RWPE2 (cell line): ENCODE results near the gene THBS1.

Experiments
- ATAC-seq: fragments of 200-7000 bp; cut with Tn5 transposase; 3 replicates; pipeline ENCODE4 v1.9.1; 2021; ENCODE audit warnings: low read depth
- DNase-seq: peaks from one replicate; pipeline ENCODE4 v3.0.0-alpha.2; 2020; ENCODE audit warnings: low spot score
- H3K27ac ChIP-seq: fragments of 450-650 bp; 2 replicates; pipeline ENCODE4 v1.5.1; 2017; ENCODE audit warnings: mild to moderate bottlenecking; ENCODE audit not compliant: poor library complexity, severe bottlenecking
- H3K27me3 ChIP-seq: fragments of 250-450 bp; sonication (Bioruptor Pico); 2 replicates; pipeline ENCODE4 v1.5.1; 2021; ENCODE audit warnings: mild to moderate bottlenecking, moderate library complexity; ENCODE audit not compliant: insufficient read depth, poor library complexity, severe bottlenecking
- H3K36me3 ChIP-seq: fragments of 250-450 bp; sonication (Bioruptor Pico); 2 replicates; pipeline ENCODE4 v1.5.1; 2020; ENCODE audit warnings: low read depth, mild to moderate bottlenecking, moderate library complexity
- H3K4me1 ChIP-seq: fragments of 250-450 bp; sonication (Bioruptor Pico); 2 replicates; pipeline ENCODE4 v1.5.1; 2021; ENCODE audit warnings: mild to moderate bottlenecking, moderate library complexity; ENCODE audit not compliant: insufficient read depth, poor library complexity, severe bottlenecking
- H3K4me3 ChIP-seq: fragments of 250-450 bp; sonication (Bioruptor Pico); 2 replicates; pipeline ENCODE4 v1.5.1; 2021; ENCODE audit warnings: mild to moderate bottlenecking, moderate library complexity; ENCODE audit not compliant: severe bottlenecking
- H3K9me3 ChIP-seq: fragments of 250-450 bp; sonication (Bioruptor Pico); 2 replicates; pipeline ENCODE4 v1.5.1; 2021; ENCODE audit warnings: mild to moderate bottlenecking, moderate library complexity; ENCODE audit not compliant: severe bottlenecking
- TF ChIP-seq, protein P1 (sequence below): fragments of 450-650 bp; IDR thresholded peaks from one replicate; pipeline ENCODE4 v1.5.1; 2017; ENCODE audit warnings: mild to moderate bottlenecking, moderate library complexity; ENCODE audit not compliant: poor library complexity, severe bottlenecking

Gene THBS1

DNA sequence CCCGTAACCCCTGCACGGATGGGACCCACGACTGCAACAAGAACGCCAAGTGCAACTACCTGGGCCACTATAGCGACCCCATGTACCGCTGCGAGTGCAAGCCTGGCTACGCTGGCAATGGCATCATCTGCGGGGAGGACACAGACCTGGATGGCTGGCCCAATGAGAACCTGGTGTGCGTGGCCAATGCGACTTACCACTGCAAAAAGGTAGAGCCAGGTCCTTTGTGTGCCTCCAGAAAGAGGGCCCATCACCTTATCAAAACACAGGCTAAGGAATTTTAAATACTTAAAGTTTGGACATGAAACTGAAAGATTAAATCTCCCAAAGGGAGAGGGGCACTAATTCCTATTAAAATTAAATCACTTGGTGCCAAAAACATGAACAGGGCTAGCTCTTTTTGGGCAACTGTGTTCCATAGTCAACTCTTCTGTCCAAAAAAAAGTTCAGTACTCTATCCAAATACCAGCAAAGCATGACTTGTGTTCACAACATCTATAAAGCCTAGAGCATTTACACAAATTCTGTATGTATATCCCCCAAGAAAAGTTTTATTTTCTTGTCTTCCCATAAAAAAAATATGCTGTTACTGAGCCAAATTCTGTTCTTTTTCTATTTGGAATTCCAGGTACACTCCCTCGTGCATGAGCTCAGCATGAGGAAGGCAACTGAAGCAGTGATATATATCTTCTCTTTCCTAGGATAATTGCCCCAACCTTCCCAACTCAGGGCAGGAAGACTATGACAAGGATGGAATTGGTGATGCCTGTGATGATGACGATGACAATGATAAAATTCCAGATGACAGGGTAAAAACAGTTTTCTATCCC, 9.2 kb downstream of the THBS1 start:
- DNase-seq (no peak), ATAC-seq (0 out of 3 replicates have a peak, but pooled peaks have one; percentile 0)
- H3K4me1 ChIP-seq: peaks cover under 1% of the 10 kb centered on the region
- TF ChIP-seq, protein P1, sequence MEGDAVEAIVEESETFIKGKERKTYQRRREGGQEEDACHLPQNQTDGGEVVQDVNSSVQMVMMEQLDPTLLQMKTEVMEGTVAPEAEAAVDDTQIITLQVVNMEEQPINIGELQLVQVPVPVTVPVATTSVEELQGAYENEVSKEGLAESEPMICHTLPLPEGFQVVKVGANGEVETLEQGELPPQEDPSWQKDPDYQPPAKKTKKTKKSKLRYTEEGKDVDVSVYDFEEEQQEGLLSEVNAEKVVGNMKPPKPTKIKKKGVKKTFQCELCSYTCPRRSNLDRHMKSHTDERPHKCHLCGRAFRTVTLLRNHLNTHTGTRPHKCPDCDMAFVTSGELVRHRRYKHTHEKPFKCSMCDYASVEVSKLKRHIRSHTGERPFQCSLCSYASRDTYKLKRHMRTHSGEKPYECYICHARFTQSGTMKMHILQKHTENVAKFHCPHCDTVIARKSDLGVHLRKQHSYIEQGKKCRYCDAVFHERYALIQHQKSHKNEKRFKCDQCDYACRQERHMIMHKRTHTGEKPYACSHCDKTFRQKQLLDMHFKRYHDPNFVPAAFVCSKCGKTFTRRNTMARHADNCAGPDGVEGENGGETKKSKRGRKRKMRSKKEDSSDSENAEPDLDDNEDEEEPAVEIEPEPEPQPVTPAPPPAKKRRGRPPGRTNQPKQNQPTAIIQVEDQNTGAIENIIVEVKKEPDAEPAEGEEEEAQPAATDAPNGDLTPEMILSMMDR: no peak
- no peak overlapping the region for H3K4me3 ChIP-seq
- peak overlapping the region; percentile 95 for H3K27ac ChIP-seq
- peaks cover 100% of the 10 kb centered on the region for H3K36me3 ChIP-seq
- no peaks in the 10 kb centered on the region for H3K27me3 ChIP-seq
- no peaks in the 10 kb centered on the region for H3K9me3 ChIP-seq

- ATAC-seq: peak; percentile 0
- no peaks in the 10 kb centered on the region for H3K27me3 ChIP-seq
- H3K4me1 ChIP-seq: no peaks in the 10 kb centered on the region
- DNase-seq: no peak
- TF ChIP-seq, protein P1: no peak
- H3K9me3 ChIP-seq: no peaks in the 10 kb centered on the region
- H3K36me3 ChIP-seq: peaks cover 100% of the 10 kb centered on the region
- H3K4me3 ChIP-seq: no peak overlapping the region
- H3K27ac ChIP-seq: peak overlapping the region; percentile 95
Observed at GRCh38 chr15:39591141-39591895, 10.4 kb downstream of the THBS1 start.

- H3K4me1 ChIP-seq: no peaks in the 10 kb centered on the region
- TF ChIP-seq, protein P1: no peak
- H3K27ac ChIP-seq: peak overlapping the region; percentile 95
- H3K27me3 ChIP-seq: no peaks in the 10 kb centered on the region
- peaks cover 100% of the 10 kb centered on the region for H3K36me3 ChIP-seq
- no peak overlapping the region for H3K4me3 ChIP-seq
- ATAC-seq (no peak), DNase-seq (no peak)
- no peaks in the 10 kb centered on the region for H3K9me3 ChIP-seq
Observed at GRCh38 chr15:39591896-39592315, 11.0 kb downstream of the THBS1 start.

DNA sequence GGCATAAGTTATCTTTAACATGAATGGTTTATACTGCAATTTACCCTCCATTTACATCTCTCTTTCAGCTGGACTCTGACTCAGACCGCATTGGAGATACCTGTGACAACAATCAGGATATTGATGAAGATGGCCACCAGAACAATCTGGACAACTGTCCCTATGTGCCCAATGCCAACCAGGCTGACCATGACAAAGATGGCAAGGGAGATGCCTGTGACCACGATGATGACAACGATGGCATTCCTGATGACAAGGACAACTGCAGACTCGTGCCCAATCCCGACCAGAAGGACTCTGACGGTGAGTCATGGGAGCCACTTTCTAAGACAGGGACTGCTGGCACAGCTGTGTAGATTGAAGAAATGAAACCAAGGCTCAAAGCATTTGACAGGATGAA, 11.6 kb downstream of the THBS1 start:
- no peaks in the 10 kb centered on the region for H3K4me1 ChIP-seq
- peak overlapping the region; percentile 95 for H3K27ac ChIP-seq
- H3K9me3 ChIP-seq: no peaks in the 10 kb centered on the region
- peaks cover 94% of the 10 kb centered on the region for H3K36me3 ChIP-seq
- DNase-seq (no peak), ATAC-seq (no peak; the same call in 2 of the 3 replicates)
- no peaks in the 10 kb centered on the region for H3K27me3 ChIP-seq
- no peak overlapping the region for H3K4me3 ChIP-seq
- TF ChIP-seq, protein P1: no peak
